ENCODE results near the gene POU2F3. TPM values are rescaled to one million over a fixed set of nuclear protein-coding genes. Genes with fewer than 3 reads are reported as not detected.

Gene POU2F3
- total and polyA plus RNA-seq, 7 donors, result not detected

DNA sequence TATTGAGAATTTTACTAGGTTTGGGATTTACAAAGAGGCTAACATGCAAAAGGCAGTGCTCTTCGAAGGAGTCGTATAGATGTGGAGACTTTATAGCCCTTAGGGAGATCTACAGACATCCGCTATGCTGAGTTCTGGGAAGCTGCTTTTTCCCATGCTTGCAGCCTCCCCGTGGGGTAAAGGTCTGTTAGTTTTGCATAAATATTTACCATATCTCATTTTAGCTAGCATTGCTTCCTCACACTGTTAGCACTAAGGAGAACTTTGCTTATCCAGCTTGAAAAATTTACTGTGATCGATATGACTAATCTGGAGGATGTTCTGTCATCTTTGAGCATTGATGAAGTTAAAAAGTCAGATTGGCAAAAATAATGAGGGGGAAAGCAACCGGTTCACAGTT is 114.8 kb downstream of the POU2F3 start:
- intact Hi-C loops (cut with DNase I), result no loop called here
- no peaks in the 10 kb centered on the region for H3K27me3 ChIP-seq (ENCODE audit: insufficient read depth in 3 of 3, low read length in 2 of 3)
- H3K9me3 ChIP-seq, result no peaks in the 10 kb centered on the region
- 68 to 70% (median 68%) methylated on average over 6 of the region's 6 CpGs for WGBS, 3 donors
- DNase-seq (no peak), ATAC-seq (no peak)
- H3K4me3 ChIP-seq, result no peak overlapping the region
- no peaks in the 10 kb centered on the region for H3K36me3 ChIP-seq (ENCODE audit: insufficient read depth in 1 of 2, low read depth in 1 of 2)
- TF ChIP-seq, protein P1, sequence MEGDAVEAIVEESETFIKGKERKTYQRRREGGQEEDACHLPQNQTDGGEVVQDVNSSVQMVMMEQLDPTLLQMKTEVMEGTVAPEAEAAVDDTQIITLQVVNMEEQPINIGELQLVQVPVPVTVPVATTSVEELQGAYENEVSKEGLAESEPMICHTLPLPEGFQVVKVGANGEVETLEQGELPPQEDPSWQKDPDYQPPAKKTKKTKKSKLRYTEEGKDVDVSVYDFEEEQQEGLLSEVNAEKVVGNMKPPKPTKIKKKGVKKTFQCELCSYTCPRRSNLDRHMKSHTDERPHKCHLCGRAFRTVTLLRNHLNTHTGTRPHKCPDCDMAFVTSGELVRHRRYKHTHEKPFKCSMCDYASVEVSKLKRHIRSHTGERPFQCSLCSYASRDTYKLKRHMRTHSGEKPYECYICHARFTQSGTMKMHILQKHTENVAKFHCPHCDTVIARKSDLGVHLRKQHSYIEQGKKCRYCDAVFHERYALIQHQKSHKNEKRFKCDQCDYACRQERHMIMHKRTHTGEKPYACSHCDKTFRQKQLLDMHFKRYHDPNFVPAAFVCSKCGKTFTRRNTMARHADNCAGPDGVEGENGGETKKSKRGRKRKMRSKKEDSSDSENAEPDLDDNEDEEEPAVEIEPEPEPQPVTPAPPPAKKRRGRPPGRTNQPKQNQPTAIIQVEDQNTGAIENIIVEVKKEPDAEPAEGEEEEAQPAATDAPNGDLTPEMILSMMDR (IDR thresholded peaks at IDR 0.05), result no peak
- H3K27ac ChIP-seq, result no peak overlapping the region
- H3K4me1 ChIP-seq, result peaks cover 37% of the 10 kb centered on the region

DNA sequence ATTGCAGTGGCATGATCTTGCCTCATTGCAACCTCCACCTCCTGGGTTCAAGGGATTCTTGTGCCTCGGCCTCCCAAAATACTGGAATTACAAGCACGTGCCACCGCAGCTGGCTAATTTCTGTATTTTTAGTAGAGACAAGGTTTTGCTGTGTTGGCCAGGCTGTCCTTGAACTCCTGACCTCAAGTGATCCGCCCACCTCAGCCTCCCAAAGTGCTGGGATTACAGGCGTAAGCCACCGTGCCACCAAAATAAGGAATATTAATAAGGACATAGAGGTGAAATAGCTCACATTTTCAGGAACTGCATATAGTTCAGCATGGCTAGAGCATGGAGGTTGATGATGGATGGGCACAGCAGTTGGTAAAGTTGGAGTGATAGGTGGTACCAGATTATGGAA is 117.7 kb downstream of the POU2F3 start:
- ATAC-seq, result no peak
- DNase-seq, result no peak
- Histone ChIP-seq H3K4me3 (no peak overlapping the region), H3K9me3 (no peaks in the 10 kb centered on the region), H3K27me3 (ENCODE audit: insufficient read depth in 3 of 3, low read length in 2 of 3) (no peaks in the 10 kb centered on the region), H3K27ac (no peak overlapping the region), H3K36me3 (ENCODE audit: insufficient read depth in 1 of 2, low read depth in 1 of 2) (no peaks in the 10 kb centered on the region), H3K4me1 (peaks cover 58% of the 10 kb centered on the region)
- TF ChIP-seq, protein P1 (IDR thresholded peaks at IDR 0.05), result no peak
- WGBS, 3 donors, result 85 to 92% (median 88%) methylated on average over 6 of the region's 6 CpGs
- intact Hi-C loops (cut with DNase I), result no loop called here

GRCh38 chr11:120358729-120359128 is 118.8 kb downstream of the POU2F3 start:
- no peaks in the 10 kb centered on the region for H3K27me3 ChIP-seq (ENCODE audit: insufficient read depth in 3 of 3, low read length in 2 of 3)
- DNase-seq (no peak), ATAC-seq (peak in 2 of 4 donors; percentile 5 to 26)
- H3K36me3 ChIP-seq (ENCODE audit: insufficient read depth in 1 of 2, low read depth in 1 of 2), result no peaks in the 10 kb centered on the region
- H3K4me1 ChIP-seq, result peaks cover 57% of the 10 kb centered on the region
- no peak overlapping the region for H3K27ac ChIP-seq
- H3K4me3 ChIP-seq, result no peak overlapping the region
- no peaks in the 10 kb centered on the region for H3K9me3 ChIP-seq
- intact Hi-C loops (cut with DNase I), result no loop called here
- WGBS, 3 donors, result 66 to 83% (median 74%) methylated on average over 3 of the region's 3 CpGs
- TF ChIP-seq, protein P1 (IDR thresholded peaks at IDR 0.05), result no peak

DNA sequence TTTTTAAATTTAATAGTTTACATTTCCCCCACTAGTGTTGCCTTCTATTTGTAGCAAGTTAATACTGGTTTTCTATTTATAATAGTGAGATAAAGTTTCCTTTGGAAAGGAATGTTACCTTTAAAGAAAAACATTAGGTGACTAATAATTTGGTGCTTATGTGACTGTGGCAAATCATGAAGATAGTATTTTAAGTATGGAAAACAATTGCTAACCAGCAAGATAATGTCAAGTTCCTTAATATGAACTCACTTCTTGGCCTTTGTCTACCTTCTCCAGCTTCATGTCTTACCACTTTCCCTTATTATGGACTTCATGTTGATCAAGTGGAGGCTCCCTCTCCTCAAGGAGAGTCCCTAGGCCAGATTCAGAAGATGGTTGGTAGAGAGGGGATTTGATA is 123.5 kb downstream of the POU2F3 start:
- H3K4me1 ChIP-seq, result peaks cover 53% of the 10 kb centered on the region
- H3K27me3 ChIP-seq (ENCODE audit: insufficient read depth in 3 of 3, low read length in 2 of 3), result no peaks in the 10 kb centered on the region
- H3K36me3 ChIP-seq (ENCODE audit: insufficient read depth in 1 of 2, low read depth in 1 of 2), result no peaks in the 10 kb centered on the region
- TF ChIP-seq, protein P1 (IDR thresholded peaks at IDR 0.05), result no peak
- no peaks in the 10 kb centered on the region for H3K9me3 ChIP-seq
- peak overlapping the region; percentile 50 for H3K27ac ChIP-seq
- ATAC-seq (no peak), DNase-seq (no peak)
- intact Hi-C loops (cut with DNase I), result no loop called here
- no peak overlapping the region for H3K4me3 ChIP-seq

DNA sequence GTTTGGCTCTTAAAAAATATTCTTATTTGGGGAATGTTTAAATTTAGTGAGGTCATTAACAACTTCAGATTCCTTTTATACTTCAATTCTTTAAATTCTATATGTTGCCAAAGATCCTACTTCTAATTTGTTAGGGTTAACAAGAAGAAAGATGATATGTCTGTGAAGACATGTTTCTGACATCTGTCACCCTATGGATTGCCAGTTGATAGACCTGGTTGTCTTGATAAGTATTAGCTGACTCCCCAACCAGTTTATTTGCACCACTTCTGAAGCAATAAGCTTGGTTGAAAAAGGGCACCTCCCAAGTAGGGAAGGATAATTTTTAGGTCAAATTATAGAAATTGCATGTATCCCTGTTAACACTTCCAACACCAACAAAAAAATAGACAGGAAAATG is 125.6 kb downstream of the POU2F3 start:
- Histone ChIP-seq H3K36me3 (ENCODE audit: insufficient read depth in 1 of 2, low read depth in 1 of 2) (no peaks in the 10 kb centered on the region), H3K4me1 (peaks cover 56% of the 10 kb centered on the region), H3K27me3 (ENCODE audit: insufficient read depth in 3 of 3, low read length in 2 of 3) (no peaks in the 10 kb centered on the region), H3K27ac (no peak overlapping the region), H3K9me3 (no peaks in the 10 kb centered on the region), H3K4me3 (no peak overlapping the region)
- ATAC-seq (no peak), DNase-seq (no peak)
- intact Hi-C loops (cut with DNase I), result no loop called here
- TF ChIP-seq, protein P1 (IDR thresholded peaks at IDR 0.05), result no peak
